ENCODE results near the gene CEP128. TPM values are rescaled to one million over a fixed set of nuclear protein-coding genes. Genes with fewer than 3 reads are reported as not detected.

CEP128 gene
- polyA plus RNA-seq, 1 donor: 2.4 TPM

GRCh38 chr14:80974679-80975078 lies 33.1 kb upstream of the CEP128 start:
- no peaks in the 10 kb centered on the region for H3K9me3 ChIP-seq (ENCODE audit: control insufficient read depth, low read depth, low read length)
- WGBS (ENCODE audit: insufficient coverage, low lambda C conversion rate): 100% methylated on average over 2 of the region's 2 CpGs
- H3K36me3 ChIP-seq (ENCODE audit: control insufficient read depth, insufficient read depth, low read length): no peaks in the 10 kb centered on the region
- no peak overlapping the region for H3K27ac ChIP-seq (ENCODE audit: low read length)
- H3K4me3 ChIP-seq (ENCODE audit: low read length): no peak overlapping the region
- H3K27me3 ChIP-seq (ENCODE audit: control insufficient read depth, insufficient read depth, low read length): peaks cover 2% of the 10 kb centered on the region
- no peak for DNase-seq
- H3K4me1 ChIP-seq (ENCODE audit: control insufficient read depth, insufficient read depth, low read length): no peaks in the 10 kb centered on the region

- no peak overlapping the region for H3K27ac ChIP-seq (ENCODE audit: low read length)
- H3K4me1 ChIP-seq (ENCODE audit: control insufficient read depth, insufficient read depth, low read length): no peaks in the 10 kb centered on the region
- no peaks in the 10 kb centered on the region for H3K36me3 ChIP-seq (ENCODE audit: control insufficient read depth, insufficient read depth, low read length)
- H3K4me3 ChIP-seq (ENCODE audit: low read length): no peak overlapping the region
- H3K9me3 ChIP-seq (ENCODE audit: control insufficient read depth, low read depth, low read length): no peaks in the 10 kb centered on the region
- no peak for DNase-seq
- WGBS (ENCODE audit: insufficient coverage, low lambda C conversion rate): no CpG with 5 or more reads among the region's 5 CpGs
- H3K27me3 ChIP-seq (ENCODE audit: control insufficient read depth, insufficient read depth, low read length): peaks cover 2% of the 10 kb centered on the region
Observed at GRCh38 chr14:80973931-80974641, 32.5 kb upstream of the CEP128 start.

GRCh38 chr14:80965037-80965436 lies 23.5 kb upstream of the CEP128 start:
- Histone ChIP-seq H3K4me1 (ENCODE audit: control insufficient read depth, insufficient read depth, low read length) (no peaks in the 10 kb centered on the region), H3K36me3 (ENCODE audit: control insufficient read depth, insufficient read depth, low read length) (no peaks in the 10 kb centered on the region)
- no CpG with 5 or more reads among the region's 5 CpGs for WGBS (ENCODE audit: insufficient coverage, low lambda C conversion rate)

GRCh38 chr14:80959496-80959895 lies 18.0 kb upstream of the CEP128 start:
- DNase-seq: peak in 1 of 2 donors; percentile 22
- WGBS (ENCODE audit: insufficient coverage, low lambda C conversion rate): 58% methylated on average over 1 of the region's 4 CpGs
- Histone ChIP-seq H3K27ac (ENCODE audit: low read length) (no peak overlapping the region), H3K4me1 (ENCODE audit: control insufficient read depth, insufficient read depth, low read length) (peaks cover 3% of the 10 kb centered on the region), H3K36me3 (ENCODE audit: control insufficient read depth, insufficient read depth, low read length) (no peaks in the 10 kb centered on the region), H3K4me3 (ENCODE audit: low read length) (no peak overlapping the region), H3K9me3 (ENCODE audit: control insufficient read depth, low read depth, low read length) (no peaks in the 10 kb centered on the region), H3K27me3 (ENCODE audit: control insufficient read depth, insufficient read depth, low read length) (peaks cover 37% of the 10 kb centered on the region)

More at GRCh38 chr14:80965037-80965436, 23.5 kb upstream of the CEP128 start:
- Histone ChIP-seq H3K27ac (ENCODE audit: low read length) (no peak overlapping the region), H3K9me3 (ENCODE audit: control insufficient read depth, low read depth, low read length) (no peaks in the 10 kb centered on the region), H3K4me3 (ENCODE audit: low read length) (no peak overlapping the region), H3K27me3 (ENCODE audit: control insufficient read depth, insufficient read depth, low read length) (peaks cover 2% of the 10 kb centered on the region)
- DNase-seq: no peak

GRCh38 chr14:80958939-80959338 lies 17.4 kb upstream of the CEP128 start:
- Histone ChIP-seq H3K9me3 (ENCODE audit: control insufficient read depth, low read depth, low read length) (no peaks in the 10 kb centered on the region), H3K36me3 (ENCODE audit: control insufficient read depth, insufficient read depth, low read length) (no peaks in the 10 kb centered on the region), H3K27me3 (ENCODE audit: control insufficient read depth, insufficient read depth, low read length) (peaks cover 37% of the 10 kb centered on the region), H3K4me3 (ENCODE audit: low read length) (no peak overlapping the region), H3K27ac (ENCODE audit: low read length) (no peak overlapping the region), H3K4me1 (ENCODE audit: control insufficient read depth, insufficient read depth, low read length) (peaks cover 3% of the 10 kb centered on the region)
- no peak for DNase-seq
- WGBS (ENCODE audit: insufficient coverage, low lambda C conversion rate): 80% methylated on average over 1 of the region's 3 CpGs

GRCh38 chr14:80958226-80958625 lies 16.7 kb upstream of the CEP128 start:
- Histone ChIP-seq H3K27ac (ENCODE audit: low read length) (no peak overlapping the region), H3K4me3 (ENCODE audit: low read length) (no peak overlapping the region), H3K36me3 (ENCODE audit: control insufficient read depth, insufficient read depth, low read length) (no peaks in the 10 kb centered on the region), H3K4me1 (ENCODE audit: control insufficient read depth, insufficient read depth, low read length) (peaks cover 3% of the 10 kb centered on the region), H3K9me3 (ENCODE audit: control insufficient read depth, low read depth, low read length) (no peaks in the 10 kb centered on the region), H3K27me3 (ENCODE audit: control insufficient read depth, insufficient read depth, low read length) (peaks cover 37% of the 10 kb centered on the region)
- DNase-seq: no peak
- 77% methylated on average over 2 of the region's 2 CpGs for WGBS (ENCODE audit: insufficient coverage, low lambda C conversion rate)

- no peak for DNase-seq
- peaks cover 36% of the 10 kb centered on the region for H3K27me3 ChIP-seq (ENCODE audit: control insufficient read depth, insufficient read depth, low read length)
- H3K4me1 ChIP-seq (ENCODE audit: control insufficient read depth, insufficient read depth, low read length): peaks cover 3% of the 10 kb centered on the region
- no peaks in the 10 kb centered on the region for H3K36me3 ChIP-seq (ENCODE audit: control insufficient read depth, insufficient read depth, low read length)
- no peak overlapping the region for H3K27ac ChIP-seq (ENCODE audit: low read length)
- no peak overlapping the region for H3K4me3 ChIP-seq (ENCODE audit: low read length)
- no peaks in the 10 kb centered on the region for H3K9me3 ChIP-seq (ENCODE audit: control insufficient read depth, low read depth, low read length)
- 89% methylated on average over 1 of the region's 2 CpGs for WGBS (ENCODE audit: insufficient coverage, low lambda C conversion rate)
Observed at GRCh38 chr14:80957613-80958012, 16.1 kb upstream of the CEP128 start.

- no peaks in the 10 kb centered on the region for H3K9me3 ChIP-seq (ENCODE audit: control insufficient read depth, low read depth, low read length)
- H3K4me1 ChIP-seq (ENCODE audit: control insufficient read depth, insufficient read depth, low read length): peaks cover 3% of the 10 kb centered on the region
- peaks cover 36% of the 10 kb centered on the region for H3K27me3 ChIP-seq (ENCODE audit: control insufficient read depth, insufficient read depth, low read length)
- no CpG with 5 or more reads among the region's 1 CpG for WGBS (ENCODE audit: insufficient coverage, low lambda C conversion rate)
- DNase-seq: no peak
- H3K27ac ChIP-seq (ENCODE audit: low read length): no peak overlapping the region
- H3K36me3 ChIP-seq (ENCODE audit: control insufficient read depth, insufficient read depth, low read length): no peaks in the 10 kb centered on the region
- H3K4me3 ChIP-seq (ENCODE audit: low read length): no peak overlapping the region
Observed at GRCh38 chr14:80956922-80957321, 15.4 kb upstream of the CEP128 start.

- peaks cover 3% of the 10 kb centered on the region for H3K4me1 ChIP-seq (ENCODE audit: control insufficient read depth, insufficient read depth, low read length)
- DNase-seq: no peak
- WGBS (ENCODE audit: insufficient coverage, low lambda C conversion rate): no CpG with 5 or more reads among the region's 2 CpGs
- no peaks in the 10 kb centered on the region for H3K36me3 ChIP-seq (ENCODE audit: control insufficient read depth, insufficient read depth, low read length)
- no peak overlapping the region for H3K4me3 ChIP-seq (ENCODE audit: low read length)
- H3K9me3 ChIP-seq (ENCODE audit: control insufficient read depth, low read depth, low read length): no peaks in the 10 kb centered on the region
- peaks cover 36% of the 10 kb centered on the region for H3K27me3 ChIP-seq (ENCODE audit: control insufficient read depth, insufficient read depth, low read length)
- H3K27ac ChIP-seq (ENCODE audit: low read length): no peak overlapping the region
Observed at GRCh38 chr14:80956102-80956501, 14.6 kb upstream of the CEP128 start.

- Histone ChIP-seq H3K27me3 (ENCODE audit: control insufficient read depth, insufficient read depth, low read length) (peaks cover 36% of the 10 kb centered on the region), H3K27ac (ENCODE audit: low read length) (no peak within 1 kb of the TSS), H3K36me3 (ENCODE audit: control insufficient read depth, insufficient read depth, low read length) (no peaks in the 10 kb centered on the region), H3K9me3 (ENCODE audit: control insufficient read depth, low read depth, low read length) (no peaks in the 10 kb centered on the region), H3K4me3 (ENCODE audit: low read length) (peak within 1 kb of the TSS; percentile 52), H3K4me1 (ENCODE audit: control insufficient read depth, insufficient read depth, low read length) (peaks cover 3% of the 10 kb centered on the region)
- no CpG with 5 or more reads among the region's 21 CpGs for WGBS (ENCODE audit: insufficient coverage, low lambda C conversion rate)
- DNase-seq: peak in 1 of 2 donors; percentile 10
Observed at GRCh38 chr14:80955416-80955941, 13.9 kb upstream of the CEP128 start, which contains the start of gene TSHR. Gene TSHR (plus strand): TSS chr14:80955621. CDS start chr14:80955681, 60 bp downstream.
